HFF-Myc (cell line): Measurements from ENCODE around the gene RETREG3.
"Not testable (repeated sequence)": the region's sequence is repeated elsewhere in the genome, so short reads cannot be mapped to it uniquely, and the experiment has no call there.

Experiments used
- DNase-seq: peaks from one replicate; pipeline ENCODE4 v3.0.0-alpha.2; 2011; ENCODE audit warnings: low read depth; ENCODE audit errors: extremely low read depth
- H3K4me3 ChIP-seq: replicated peaks from 2 replicates; pipeline ENCODE4 v1.5.1; 2011; ENCODE audit warnings: low read depth, mild to moderate bottlenecking, control low read depth, low read length
- CTCF ChIP-seq: IDR thresholded peaks from 2 replicates; pipeline ENCODE4 v1.5.1; 2012; ENCODE audit warnings: mild to moderate bottlenecking, low read depth, low read length, control low read depth; ENCODE audit errors: missing control alignments

RETREG3 gene

GRCh38 chr17:42548993-42549755 lies 60.0 kb downstream of the RETREG3 start:
- H3K4me3 ChIP-seq, result no peak overlapping the region
- no peak for DNase-seq
- no peak for TF ChIP-seq CTCF

GRCh38 chr17:42548070-42548837 lies 60.9 kb downstream of the RETREG3 start:
- no peak for DNase-seq
- peak; percentile 45 for TF ChIP-seq CTCF
- H3K4me3 ChIP-seq, result peak overlapping the region; percentile 23

GRCh38 chr17:42547698-42548069 lies 61.5 kb downstream of the RETREG3 start:
- no peak overlapping the region for H3K4me3 ChIP-seq
- DNase-seq, result no peak
- TF ChIP-seq CTCF, result no peak

GRCh38 chr17:42547001-42547461 lies 62.1 kb downstream of the RETREG3 start:
- DNase-seq, result no peak
- H3K4me3 ChIP-seq, result no peak overlapping the region
- no peak for TF ChIP-seq CTCF

- not testable (repeated sequence) for H3K4me3 ChIP-seq, DNase-seq
Measured at GRCh38 chr17:42545755-42546505, 63.2 kb downstream of the RETREG3 start.

- DNase-seq, result no peak
- H3K4me3 ChIP-seq, result no peak overlapping the region
- TF ChIP-seq CTCF, result no peak
Measured at GRCh38 chr17:42544874-42545283, 64.3 kb downstream of the RETREG3 start.
